ENCODE measurements around the gene SLC4A5.

The SLC4A5 gene

GRCh38 chr2:74259191-74259590 lies 84.0 kb downstream of the SLC4A5 start:
- H3K36me3 ChIP-seq (ENCODE audit: control insufficient read depth, low read length), result no peaks in the 10 kb centered on the region
- H3K27ac ChIP-seq (ENCODE audit: low read depth, low read length), result no peak overlapping the region
- no peaks in the 10 kb centered on the region for H3F3A ChIP-seq (ENCODE audit: control insufficient read depth, insufficient read depth)
- no peaks in the 10 kb centered on the region for H3K9me2 ChIP-seq (replicated peaks; ENCODE audit: control insufficient read depth, low read length)
- H4K20me1 ChIP-seq (ENCODE audit: control insufficient read depth, insufficient read depth, low read depth, low read length), result no peaks in the 10 kb centered on the region
- H3K4me2 ChIP-seq (ENCODE audit: low read length), result no peak overlapping the region
- H3K4me1 ChIP-seq (ENCODE audit: control insufficient read depth, low read length), result no peaks in the 10 kb centered on the region
- 0 out of 2 replicates have a peak, but pooled peaks cover 5% of the 10 kb centered on the region for H3K27me3 ChIP-seq (ENCODE audit: control insufficient read depth, low read length)
- H3K4me3 ChIP-seq (ENCODE audit: low read length), result no peak overlapping the region
- no peak for TF ChIP-seq EZH2phosphoT487 (IDR thresholded peaks at IDR 0.05; ENCODE audit: borderline replicate concordance, low read length)
- TF ChIP-seq, protein P1, sequence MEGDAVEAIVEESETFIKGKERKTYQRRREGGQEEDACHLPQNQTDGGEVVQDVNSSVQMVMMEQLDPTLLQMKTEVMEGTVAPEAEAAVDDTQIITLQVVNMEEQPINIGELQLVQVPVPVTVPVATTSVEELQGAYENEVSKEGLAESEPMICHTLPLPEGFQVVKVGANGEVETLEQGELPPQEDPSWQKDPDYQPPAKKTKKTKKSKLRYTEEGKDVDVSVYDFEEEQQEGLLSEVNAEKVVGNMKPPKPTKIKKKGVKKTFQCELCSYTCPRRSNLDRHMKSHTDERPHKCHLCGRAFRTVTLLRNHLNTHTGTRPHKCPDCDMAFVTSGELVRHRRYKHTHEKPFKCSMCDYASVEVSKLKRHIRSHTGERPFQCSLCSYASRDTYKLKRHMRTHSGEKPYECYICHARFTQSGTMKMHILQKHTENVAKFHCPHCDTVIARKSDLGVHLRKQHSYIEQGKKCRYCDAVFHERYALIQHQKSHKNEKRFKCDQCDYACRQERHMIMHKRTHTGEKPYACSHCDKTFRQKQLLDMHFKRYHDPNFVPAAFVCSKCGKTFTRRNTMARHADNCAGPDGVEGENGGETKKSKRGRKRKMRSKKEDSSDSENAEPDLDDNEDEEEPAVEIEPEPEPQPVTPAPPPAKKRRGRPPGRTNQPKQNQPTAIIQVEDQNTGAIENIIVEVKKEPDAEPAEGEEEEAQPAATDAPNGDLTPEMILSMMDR (IDR thresholded peaks at IDR 0.05; ENCODE audit: low read depth, low read length, poor library complexity, severe bottlenecking), result no peak
- no peaks in the 10 kb centered on the region for H3K79me2 ChIP-seq (ENCODE audit: control insufficient read depth, low read length)
- H3K9me3 ChIP-seq (ENCODE audit: control insufficient read depth, insufficient read depth, low read length), result no peaks in the 10 kb centered on the region

GRCh38 chr2:74255660-74256213 lies 87.5 kb downstream of the SLC4A5 start:
- no peaks in the 10 kb centered on the region for H3K79me2 ChIP-seq (ENCODE audit: control insufficient read depth, low read length)
- no peaks in the 10 kb centered on the region for H3K9me2 ChIP-seq (replicated peaks; ENCODE audit: control insufficient read depth, low read length)
- no peaks in the 10 kb centered on the region for H3K9me3 ChIP-seq (ENCODE audit: control insufficient read depth, insufficient read depth, low read length)
- H4K20me1 ChIP-seq (ENCODE audit: control insufficient read depth, insufficient read depth, low read depth, low read length), result no peaks in the 10 kb centered on the region
- H3K4me3 ChIP-seq (ENCODE audit: low read length), result no peak overlapping the region
- H3F3A ChIP-seq (ENCODE audit: control insufficient read depth, insufficient read depth), result no peaks in the 10 kb centered on the region
- no peak overlapping the region for H3K4me2 ChIP-seq (ENCODE audit: low read length)
- no peak for TF ChIP-seq EZH2phosphoT487 (IDR thresholded peaks at IDR 0.05; ENCODE audit: borderline replicate concordance, low read length)
- H3K4me1 ChIP-seq (ENCODE audit: control insufficient read depth, low read length), result no peaks in the 10 kb centered on the region
- H3K36me3 ChIP-seq (ENCODE audit: control insufficient read depth, low read length), result no peaks in the 10 kb centered on the region
- H3K27ac ChIP-seq (ENCODE audit: low read depth, low read length), result no peak overlapping the region
- H3K27me3 ChIP-seq (ENCODE audit: control insufficient read depth, low read length), result 0 out of 2 replicates have a peak, but pooled peaks cover 5% of the 10 kb centered on the region

- no peaks in the 10 kb centered on the region for H3K9me3 ChIP-seq (ENCODE audit: control insufficient read depth, insufficient read depth, low read length)
Observed at GRCh38 chr2:74253971-74254310, 89.3 kb downstream of the SLC4A5 start.

More at GRCh38 chr2:74253971-74254310, 89.3 kb downstream of the SLC4A5 start:
- H3K4me3 ChIP-seq (ENCODE audit: low read length), result no peak overlapping the region
- TF ChIP-seq, protein P1 (IDR thresholded peaks at IDR 0.05; ENCODE audit: low read depth, low read length, poor library complexity, severe bottlenecking), result no peak
- no peak for TF ChIP-seq EZH2phosphoT487 (IDR thresholded peaks at IDR 0.05; ENCODE audit: borderline replicate concordance, low read length)
- no peaks in the 10 kb centered on the region for H3K79me2 ChIP-seq (ENCODE audit: control insufficient read depth, low read length)
- peaks cover 6% of the 10 kb centered on the region; the same call in 1 of the 2 replicates for H3K27me3 ChIP-seq (ENCODE audit: control insufficient read depth, low read length)
- H3K27ac ChIP-seq (ENCODE audit: low read depth, low read length), result no peak overlapping the region
- no peaks in the 10 kb centered on the region for H4K20me1 ChIP-seq (ENCODE audit: control insufficient read depth, insufficient read depth, low read depth, low read length)
- no peaks in the 10 kb centered on the region for H3K36me3 ChIP-seq (ENCODE audit: control insufficient read depth, low read length)
- H3K4me1 ChIP-seq (ENCODE audit: control insufficient read depth, low read length), result peaks cover 6% of the 10 kb centered on the region; the same call in 1 of the 2 replicates
- no peaks in the 10 kb centered on the region for H3F3A ChIP-seq (ENCODE audit: control insufficient read depth, insufficient read depth)
- H3K9me2 ChIP-seq (replicated peaks; ENCODE audit: control insufficient read depth, low read length), result no peaks in the 10 kb centered on the region
- H3K4me2 ChIP-seq (ENCODE audit: low read length), result no peak overlapping the region

All from DOHH2 (cell line).